CD4-positive, alpha-beta memory T cell (primary cell): ENCODE measurements around the gene ATXN1L. TPM values are rescaled to one million over a fixed set of nuclear protein-coding genes. Genes with fewer than 3 reads are reported as not detected.
A peak's percentile ranks its signal among the peaks of the same experiment; 100 is the strongest.
"Not testable (repeated sequence)": the region's sequence is repeated elsewhere in the genome, so short reads cannot be mapped to it uniquely, and the experiment has no call there.

Experiments used
- CTCF ChIA-PET: fragments of 350-600 bp; sonication (Branson Sonifier 250); formaldehyde crosslinking; loops from one replicate; lab custom pipeline; 2021; ENCODE audit warnings: inconsistent platforms; ENCODE audit not compliant: partially characterized antibody; lab: Charles Lee
- POLR2A ChIA-PET: fragments of 350-600 bp; sonication (Branson Sonifier 250); formaldehyde crosslinking; loops from one replicate; lab custom pipeline; 2021; ENCODE audit not compliant: partially characterized antibody; lab: Charles Lee
- DNase-seq, 5 donors: peaks; one replicate each; pipeline versions ENCODE4 v3.0.0 to v3.0.0-alpha.2; 2020 to 2022; ENCODE audit warnings: mixed read lengths in 1 of 5
- H3K27ac ChIP-seq: one replicate; pipeline ENCODE4 v1.7.0; 2013; ENCODE audit warnings: low read depth, low read length
- H3K27me3 ChIP-seq: 2 replicates; pipeline ENCODE4 v1.7.0; 2013; ENCODE audit warnings: mild to moderate bottlenecking, low read length, moderate library complexity; ENCODE audit not compliant: insufficient read depth
- H3K36me3 ChIP-seq: 2 replicates; pipeline ENCODE4 v1.7.0; 2013; ENCODE audit warnings: mild to moderate bottlenecking, low read length, moderate library complexity; ENCODE audit not compliant: insufficient read depth
- H3K4me1 ChIP-seq: 2 replicates; pipeline ENCODE4 v1.7.0; 2013; ENCODE audit warnings: mild to moderate bottlenecking, low read length, moderate library complexity; ENCODE audit not compliant: insufficient read depth
- H3K4me3 ChIP-seq, 2 donors: one replicate each; pipeline ENCODE4 v1.7.0; 2013; ENCODE audit warnings: low read length in 2 of 2, mild to moderate bottlenecking in 1 of 2
- H3K9me3 ChIP-seq, 2 donors: one replicate each; pipeline ENCODE4 v1.7.0; 2013; ENCODE audit warnings: low read length in 2 of 2, control low read depth in 1 of 2; ENCODE audit not compliant: control insufficient read depth in 1 of 2
- H3K27ac Mint-ChIP-seq, 7 donors: one replicate each; pipeline ENCODE4 v1.8.0; 2020 to 2021; ENCODE audit warnings: mixed read lengths in 7 of 7, mild to moderate bottlenecking in 6 of 7, inconsistent platforms in 3 of 7, moderate library complexity in 3 of 7
- H3K27me3 Mint-ChIP-seq, 2 donors: one replicate each; pipeline ENCODE4 v1.8.0; 2020 to 2021; ENCODE audit warnings: mixed read lengths in 2 of 2
- H3K36me3 Mint-ChIP-seq, 2 donors: one replicate each; pipeline ENCODE4 v1.8.0; 2020 to 2021; ENCODE audit warnings: mixed read lengths in 2 of 2, inconsistent platforms in 1 of 2, mild to moderate bottlenecking in 1 of 2
- H3K4me1 Mint-ChIP-seq, 4 donors: one replicate each; pipeline ENCODE4 v1.8.0; 2020 to 2021; ENCODE audit warnings: mixed read lengths in 4 of 4, mild to moderate bottlenecking in 1 of 4
- H3K4me3 Mint-ChIP-seq, 8 donors: one replicate each; pipeline ENCODE4 v1.8.0; 2020 to 2021; ENCODE audit warnings: mixed read lengths in 8 of 8, mild to moderate bottlenecking in 7 of 8, moderate library complexity in 6 of 8, inconsistent platforms in 3 of 8
- H3K9me3 Mint-ChIP-seq, 8 donors: one replicate each; pipeline ENCODE4 v1.8.0; 2020 to 2021; ENCODE audit warnings: mixed read lengths in 8 of 8, mild to moderate bottlenecking in 5 of 8, inconsistent platforms in 3 of 8, moderate library complexity in 1 of 8
- intact Hi-C: fragments of 100-400 bp; cut with micrococcal nuclease; formaldehyde crosslinking; loops from one replicate; pipeline ENCODE4 v1.15.1; 2023
- polyA plus RNA-seq, 2 donors: library from polyadenylated mRNA; unstranded; fragments of 300-500 nt; fragmentation: Illumina TruSeq; gene quantifications; one replicate each; pipeline ENCODE4 v1.2.3, GENCODE V29; 2021
- total RNA-seq, 2 experiments: library from RNA; stranded (reverse); gene quantifications; one replicate each; pipeline ENCODE4 v1.2.3, GENCODE V29; 2021

ATXN1L gene
- total and polyA plus RNA-seq, 4 experiments from 2014 or later = 10.0 to 31.6 (median 20.0) TPM

DNA sequence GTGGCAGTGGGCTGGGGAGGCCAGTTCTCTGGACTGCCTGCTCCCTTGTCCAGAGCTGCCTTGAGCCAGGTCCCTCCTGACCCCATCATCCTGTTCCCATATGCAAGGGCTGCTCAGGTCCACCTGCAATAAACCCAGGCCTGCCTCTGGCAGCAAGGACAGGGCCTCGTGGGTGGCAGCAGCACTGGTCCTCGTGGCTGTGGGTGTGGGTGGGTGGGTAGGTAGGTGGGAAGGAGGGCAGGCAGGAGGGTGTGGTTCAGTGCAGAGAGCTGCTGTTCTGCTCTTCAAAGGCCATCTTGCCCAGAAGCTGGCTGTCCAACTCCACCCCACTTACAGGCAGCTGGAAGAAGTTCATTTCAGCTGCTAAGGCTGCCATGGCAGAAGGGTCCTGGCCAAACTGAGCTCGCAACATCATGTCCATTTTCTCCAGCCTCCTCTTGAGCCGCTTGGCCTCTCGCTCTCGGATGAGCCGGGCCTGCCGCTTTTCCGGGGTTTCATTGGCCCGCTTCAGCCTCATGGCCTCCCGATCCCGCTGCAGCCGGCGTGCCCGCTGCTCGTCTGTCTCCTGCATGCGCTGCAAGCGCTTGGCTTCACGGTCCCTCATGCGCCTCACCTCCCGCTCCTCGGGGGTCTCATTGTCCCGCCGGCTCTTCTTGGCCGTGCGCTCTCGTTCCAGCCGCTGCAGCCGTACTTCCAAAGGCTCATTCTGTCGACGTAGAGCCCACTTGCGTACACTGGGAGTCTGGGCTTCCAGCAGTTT is 14.2 kb downstream of the ATXN1L start:
- CTCF ChIA-PET = interaction anchor here (2.5 kb wide), 1 partner anchor 22 kb away, joined by 14 read pairs; no protein-coding TSS in a partner anchor
- no peaks in the 10 kb centered on the region for H3K27me3 Mint-ChIP-seq
- intact Hi-C loops = no loop called here
- peak overlapping the region in 1 of 7 donors; percentile 11 for H3K27ac Mint-ChIP-seq
- H3K4me1 Mint-ChIP-seq = peaks cover 16 to 30% (median 25%) of the 10 kb centered on the region in 4 donors
- no peaks in the 10 kb centered on the region for H3K27me3 ChIP-seq
- no peak overlapping the region for H3K27ac ChIP-seq
- no peaks in the 10 kb centered on the region for H3K9me3 ChIP-seq
- H3K36me3 Mint-ChIP-seq = peaks cover 33 to 68% of the 10 kb centered on the region in 2 donors
- POLR2A ChIA-PET = interaction anchor here (2.7 kb wide), 1 partner anchor 23 kb away, joined by 10 read pairs; the partner anchor contains the start of gene ZNF821
- H3K4me3 ChIP-seq = no peak overlapping the region
- no peak for DNase-seq
- H3K9me3 Mint-ChIP-seq = no peaks in the 10 kb centered on the region
- peaks cover 22% of the 10 kb centered on the region for H3K4me1 ChIP-seq
- H3K36me3 ChIP-seq = peaks cover 31% of the 10 kb centered on the region
- H3K4me3 Mint-ChIP-seq = no peak overlapping the region

- H3K27ac ChIP-seq = no peak overlapping the region
- H3K4me1 ChIP-seq = no peaks in the 10 kb centered on the region
- Mint-ChIP-seq H3K36me3 (peaks cover 35 to 70% of the 10 kb centered on the region in 2 donors), H3K27ac (peak overlapping the region in 1 of 7 donors; percentile 29), H3K27me3 (no peaks in the 10 kb centered on the region), H3K4me3 (no peak overlapping the region), H3K4me1 (peaks cover 0 to 17% (median 3%) of the 10 kb centered on the region in 4 donors), H3K9me3 (no peaks in the 10 kb centered on the region)
- intact Hi-C loops = no loop called here
- no peaks in the 10 kb centered on the region for H3K27me3 ChIP-seq
- peaks cover 33% of the 10 kb centered on the region for H3K36me3 ChIP-seq
- no peak for DNase-seq
- no peak overlapping the region for H3K4me3 ChIP-seq
- H3K9me3 ChIP-seq = no peaks in the 10 kb centered on the region
- ChIA-PET CTCF (interaction anchor here (2.8 kb wide), 1 partner anchor 18 kb away, joined by 16 read pairs; no protein-coding TSS in a partner anchor), POLR2A (no interaction called here)
These were observed 18.2 kb downstream of the ATXN1L start for GRCh38 chr16:71863995-71864394.

GRCh38 chr16:71865173-71865863 is 19.5 kb downstream of the ATXN1L start:
- Histone ChIP-seq H3K27me3 (no peaks in the 10 kb centered on the region), H3K36me3 (peaks cover 30% of the 10 kb centered on the region), H3K4me1 (no peaks in the 10 kb centered on the region), H3K4me3 (no peak overlapping the region), H3K27ac (no peak overlapping the region), H3K9me3 (no peaks in the 10 kb centered on the region)
- ChIA-PET CTCF (interaction anchor here (1.0 kb wide), 1 partner anchor 17 kb away, joined by 4 read pairs; no protein-coding TSS in a partner anchor), POLR2A (interaction anchor here (1.2 kb wide), 1 partner anchor 17 kb away, joined by 3 read pairs; no protein-coding TSS in a partner anchor)
- no peaks in the 10 kb centered on the region for H3K27me3 Mint-ChIP-seq
- peaks cover 38 to 72% of the 10 kb centered on the region in 2 donors for H3K36me3 Mint-ChIP-seq
- DNase-seq = no peak
- peaks cover 0 to 20% (median 5%) of the 10 kb centered on the region in 4 donors for H3K4me1 Mint-ChIP-seq
- peak overlapping the region in 5 of 7 donors; percentile 14 to 65 (median 43) for H3K27ac Mint-ChIP-seq
- intact Hi-C loops = no loop called here
- no peaks in the 10 kb centered on the region for H3K9me3 Mint-ChIP-seq
- H3K4me3 Mint-ChIP-seq = no peak overlapping the region

- H3K27ac Mint-ChIP-seq, intact Hi-C loops, DNase-seq, H3K27ac ChIP-seq, H3K9me3 Mint-ChIP-seq, H3K27me3 ChIP-seq, H3K9me3 ChIP-seq, H3K4me3 ChIP-seq, H3K27me3 Mint-ChIP-seq, H3K4me1 ChIP-seq, H3K4me3 Mint-ChIP-seq, POLR2A ChIA-PET: not testable (repeated sequence)
- peaks cover 23% of the 10 kb centered on the region for H3K36me3 ChIP-seq
- Mint-ChIP-seq H3K4me1 (peaks cover 0 to 18% (median 5%) of the 10 kb centered on the region in 4 donors), H3K36me3 (peaks cover 28 to 62% of the 10 kb centered on the region in 2 donors)
- CTCF ChIA-PET = interaction anchor here (0.6 to 2.2 kb wide), 4 partner anchors 15 to 95 kb away, joined by 3 to 11 read pairs (median 3); no protein-coding TSS in a partner anchor
These were observed 21.4 kb downstream of the ATXN1L start for GRCh38 chr16:71867175-71867574.

GRCh38 chr16:71867939-71868338 is 22.2 kb downstream of the ATXN1L start:
- H3K9me3 ChIP-seq = no peaks in the 10 kb centered on the region
- H3K4me3 Mint-ChIP-seq = no peak overlapping the region
- H3K36me3 Mint-ChIP-seq = peaks cover 28 to 58% of the 10 kb centered on the region in 2 donors
- no peak overlapping the region for H3K4me3 ChIP-seq
- ChIA-PET CTCF (interaction anchor here (1.1 to 2.2 kb wide), 2 partner anchors 14 to 93 kb away, joined by 3 to 11 read pairs; no protein-coding TSS in a partner anchor), POLR2A (no interaction called here)
- H3K27me3 ChIP-seq = no peaks in the 10 kb centered on the region
- no peaks in the 10 kb centered on the region for H3K9me3 Mint-ChIP-seq
- H3K27me3 Mint-ChIP-seq = no peaks in the 10 kb centered on the region
- no peak overlapping the region for H3K27ac ChIP-seq
- peak overlapping the region in 2 of 7 donors; percentile 55 to 60 for H3K27ac Mint-ChIP-seq
- H3K36me3 ChIP-seq = peaks cover 23% of the 10 kb centered on the region
- DNase-seq = no peak
- no peaks in the 10 kb centered on the region for H3K4me1 ChIP-seq
- intact Hi-C loops = no loop called here
- H3K4me1 Mint-ChIP-seq = peaks cover 4 to 21% (median 6%) of the 10 kb centered on the region in 4 donors

DNA sequence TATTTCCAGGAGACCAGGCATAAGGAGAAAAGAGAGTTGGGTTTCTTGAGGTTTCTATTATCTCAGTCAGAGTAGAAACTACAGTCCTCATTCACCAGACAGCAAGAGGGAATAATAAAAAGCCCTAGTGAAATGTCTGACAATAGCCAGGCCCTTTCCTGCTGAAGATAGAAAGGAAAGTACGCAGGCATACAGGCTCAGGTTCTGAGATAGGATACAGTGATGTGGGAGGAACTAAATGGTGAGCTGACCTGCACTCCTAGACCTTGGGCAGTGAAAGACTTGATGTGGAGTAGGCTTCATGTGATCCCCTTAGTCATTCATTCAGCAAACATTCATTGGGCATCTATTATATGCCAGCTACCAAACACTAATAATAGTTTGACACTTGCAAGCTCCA is 23.3 kb downstream of the ATXN1L start:
- Histone ChIP-seq H3K27ac (no peak overlapping the region), H3K36me3 (peaks cover 16% of the 10 kb centered on the region), H3K27me3 (no peaks in the 10 kb centered on the region), H3K4me3 (no peak overlapping the region), H3K4me1 (no peaks in the 10 kb centered on the region), H3K9me3 (no peaks in the 10 kb centered on the region)
- Mint-ChIP-seq H3K36me3 (peaks cover 25 to 53% of the 10 kb centered on the region in 2 donors), H3K4me3 (no peak overlapping the region), H3K27ac (no peak overlapping the region), H3K9me3 (no peaks in the 10 kb centered on the region), H3K27me3 (no peaks in the 10 kb centered on the region), H3K4me1 (peaks cover 6 to 25% (median 8%) of the 10 kb centered on the region in 4 donors)
- intact Hi-C loops = no loop called here
- ChIA-PET CTCF (interaction anchor here (6.0 kb wide), 1 partner anchor 13 kb away, joined by 34 read pairs; no protein-coding TSS in a partner anchor), POLR2A (interaction anchor here (2.4 kb wide), 1 partner anchor 12 kb away, joined by 7 read pairs; no protein-coding TSS in a partner anchor)
- no peak for DNase-seq
